Kidney (tissue), 14 donors: ENCODE measurements around the gene RNF121. TPM values are rescaled to one million over a fixed set of nuclear protein-coding genes. Genes with fewer than 3 reads are reported as not detected.

Experiments used
- DNase-seq, 5 donors: peaks; one replicate each; pipeline ENCODE4 v3.0.0-alpha.2; 2013 to 2020
- FAIRE-seq: peaks from 2 replicates; lab custom pipeline; 2012; peaks lifted over from hg19 to GRCh38; lab: Jason Lieb, UNC
- H3K27ac ChIP-seq, 2 donors: one replicate each; pipeline ENCODE4 v1.7.0; 2013; ENCODE audit warnings: low read depth in 2 of 2, low read length in 2 of 2, inconsistent platforms in 1 of 2
- H3K27me3 ChIP-seq: one replicate; pipeline ENCODE4 v1.7.1; 2013; ENCODE audit warnings: low read length, inconsistent platforms; ENCODE audit not compliant: control insufficient read depth, insufficient read depth
- H3K36me3 ChIP-seq, 3 donors: one replicate each; pipeline versions ENCODE4 v1.7.0 to v1.7.1; 2013; ENCODE audit warnings: low read length in 3 of 3, control low read depth in 1 of 3, inconsistent platforms in 1 of 3; ENCODE audit not compliant: insufficient read depth in 3 of 3, control insufficient read depth in 2 of 3
- H3K4me1 ChIP-seq, 3 donors: one replicate each; pipeline versions ENCODE4 v1.7.0 to v1.7.1; 2013; ENCODE audit warnings: low read length in 3 of 3, inconsistent platforms in 1 of 3, low read depth in 1 of 3; ENCODE audit not compliant: control insufficient read depth in 2 of 3, insufficient read depth in 2 of 3
- H3K4me3 ChIP-seq, 3 donors: one replicate each; pipeline versions ENCODE4 v1.7.0 to v1.8.1; 2013; ENCODE audit warnings: low read length in 3 of 3, control low read depth in 1 of 3, inconsistent platforms in 1 of 3
- H3K9ac ChIP-seq, 3 donors: one replicate each; pipeline versions ENCODE4 v1.7.0 to v1.7.1; 2013; ENCODE audit warnings: low read length in 3 of 3, control low read depth in 1 of 3, inconsistent platforms in 1 of 3
- H3K9me3 ChIP-seq, 3 donors: one replicate each; pipeline versions ENCODE4 v1.7.0 to v1.7.1; 2013; ENCODE audit warnings: low read length in 3 of 3, control low read depth in 1 of 3, inconsistent platforms in 1 of 3; ENCODE audit not compliant: control insufficient read depth in 2 of 3, insufficient read depth in 1 of 3
- intact Hi-C: fragments of 100-400 bp; cut with DNase I; formaldehyde crosslinking; loops from one replicate; pipeline ENCODE4 v1.11.1; 2022
- polyA plus RNA-seq: library from polyadenylated mRNA; stranded (reverse); fragments of 350-450 nt; fragmentation: Illumina TruSeq; extraction: RNeasy Lipid Tissue Mini Kit (QIAGEN cat#74804); gene quantifications from one replicate; pipeline ENCODE4 v1.2.3, GENCODE V29; 2014; ENCODE audit warnings: low read depth, low replicate concordance; ENCODE audit not compliant: insufficient read depth
- total RNA-seq: library from RNA; stranded (reverse); fragmentation: NEBNext Ultra II Directional; extraction: Animal tissue kit (Norgen Biotek cat#: 25700); gene quantifications from one replicate; pipeline ENCODE4 v1.2.1, GENCODE V29; 2021
- TF ChIP-seq, protein P1 (sequence below): IDR thresholded peaks from 3 replicates; pipeline ENCODE4 v1.5.1; 2012; ENCODE audit warnings: mild to moderate bottlenecking, moderate library complexity, borderline replicate concordance; ENCODE audit not compliant: insufficient read depth; ENCODE audit errors: extremely low read depth
- donor health status: control.
- donor health status: control.
- donor health status: control.
- donor health status: control.
- donor health status: control.
- donor health status: DM: yes; HTN: yes; CAD: no.
- donor health status: Normal renal cell carcinoma (clear cell type).

Gene RNF121
- total and polyA plus RNA-seq, 2 donors from 2014 or later = 37.1 to 59.4 TPM

DNA sequence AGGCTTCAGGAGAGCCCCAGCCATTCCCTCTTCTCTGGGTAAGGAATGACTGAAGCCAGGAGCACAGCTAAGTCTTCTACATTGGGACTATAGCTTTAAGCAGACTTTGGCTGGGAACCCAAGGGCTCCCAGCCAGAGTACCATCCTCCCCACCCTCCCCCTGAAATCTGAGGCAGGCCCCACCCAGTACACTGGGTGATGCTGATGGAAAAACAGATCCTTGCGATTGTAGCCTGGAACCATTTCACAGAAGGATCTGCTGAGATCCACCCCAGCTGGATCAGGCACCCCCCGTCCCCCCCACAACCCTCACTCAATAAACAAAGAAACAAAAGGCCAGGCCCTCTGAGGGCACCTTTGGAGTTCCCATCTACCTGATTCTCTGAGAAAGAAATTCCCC is 109.6 kb downstream of the RNF121 start:
- FAIRE-seq (no peak), DNase-seq (peak in 3 of 5 donors; percentile 5 to 75 (median 55))
- peak overlapping the region; percentile 64 to 94 (median 74) for H3K4me3 ChIP-seq
- H3K4me1 ChIP-seq = peaks cover 13 to 53% (median 43%) of the 10 kb centered on the region in 3 donors
- peak overlapping the region; percentile 92 to 98 for H3K27ac ChIP-seq
- intact Hi-C loops = no loop called here
- H3K9me3 ChIP-seq = no peaks in the 10 kb centered on the region
- no peaks in the 10 kb centered on the region for H3K27me3 ChIP-seq
- TF ChIP-seq, protein P1, sequence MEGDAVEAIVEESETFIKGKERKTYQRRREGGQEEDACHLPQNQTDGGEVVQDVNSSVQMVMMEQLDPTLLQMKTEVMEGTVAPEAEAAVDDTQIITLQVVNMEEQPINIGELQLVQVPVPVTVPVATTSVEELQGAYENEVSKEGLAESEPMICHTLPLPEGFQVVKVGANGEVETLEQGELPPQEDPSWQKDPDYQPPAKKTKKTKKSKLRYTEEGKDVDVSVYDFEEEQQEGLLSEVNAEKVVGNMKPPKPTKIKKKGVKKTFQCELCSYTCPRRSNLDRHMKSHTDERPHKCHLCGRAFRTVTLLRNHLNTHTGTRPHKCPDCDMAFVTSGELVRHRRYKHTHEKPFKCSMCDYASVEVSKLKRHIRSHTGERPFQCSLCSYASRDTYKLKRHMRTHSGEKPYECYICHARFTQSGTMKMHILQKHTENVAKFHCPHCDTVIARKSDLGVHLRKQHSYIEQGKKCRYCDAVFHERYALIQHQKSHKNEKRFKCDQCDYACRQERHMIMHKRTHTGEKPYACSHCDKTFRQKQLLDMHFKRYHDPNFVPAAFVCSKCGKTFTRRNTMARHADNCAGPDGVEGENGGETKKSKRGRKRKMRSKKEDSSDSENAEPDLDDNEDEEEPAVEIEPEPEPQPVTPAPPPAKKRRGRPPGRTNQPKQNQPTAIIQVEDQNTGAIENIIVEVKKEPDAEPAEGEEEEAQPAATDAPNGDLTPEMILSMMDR = no peak
- peak overlapping the region; percentile 68 to 82 (median 82) for H3K9ac ChIP-seq
- peaks cover 2 to 11% (median 3%) of the 10 kb centered on the region in 3 donors for H3K36me3 ChIP-seq

DNA sequence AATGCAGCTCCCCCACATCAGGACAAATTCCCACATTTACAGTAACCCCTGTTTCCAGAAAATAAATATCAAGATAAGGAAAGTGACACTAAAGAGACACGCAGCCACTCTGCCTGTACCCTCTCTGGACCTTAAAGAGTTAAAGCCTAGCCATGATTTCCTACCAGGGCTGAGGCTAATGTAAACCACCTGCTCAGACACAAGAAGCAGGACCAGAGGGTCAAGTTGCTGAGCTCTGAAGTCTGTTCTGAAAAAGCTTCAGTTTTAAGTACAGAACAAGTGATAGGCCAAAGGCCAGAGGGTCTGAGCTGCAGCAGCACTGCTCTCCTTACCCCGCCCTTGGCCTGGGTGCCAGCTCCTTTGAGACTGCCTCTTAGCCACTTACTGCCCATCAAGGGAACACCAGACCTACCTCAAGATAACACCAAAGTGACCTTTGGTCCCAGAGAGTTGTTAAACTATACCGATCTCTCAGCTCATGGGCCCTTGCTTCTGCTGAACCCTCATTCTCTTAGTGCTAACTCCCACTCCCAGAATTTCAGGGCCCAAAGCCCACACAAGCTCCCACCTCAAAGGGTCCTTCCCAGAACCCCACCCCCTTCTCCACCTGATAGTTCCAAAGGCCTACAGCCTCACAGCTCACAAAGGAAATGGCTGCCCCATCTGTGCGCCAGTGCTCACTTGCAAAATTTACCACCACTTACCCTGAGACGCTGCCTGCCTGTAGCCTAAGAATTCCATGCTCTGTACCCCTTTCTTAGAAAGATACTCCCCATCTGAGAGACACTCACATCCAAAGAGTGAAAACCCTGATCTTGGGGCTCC is 110.4 kb downstream of the RNF121 start:
- intact Hi-C loops = no loop called here
- DNase-seq (peak in 4 of 5 donors; percentile 51 to 88 (median 72)), FAIRE-seq (no peak)
- H3K36me3 ChIP-seq = peaks cover 2 to 4% (median 3%) of the 10 kb centered on the region in 3 donors
- H3K27me3 ChIP-seq = no peaks in the 10 kb centered on the region
- H3K4me3 ChIP-seq = peak overlapping the region; percentile 64 to 94 (median 74)
- H3K4me1 ChIP-seq = peaks cover 13 to 50% (median 43%) of the 10 kb centered on the region in 3 donors
- TF ChIP-seq, protein P1 = no peak
- H3K9ac ChIP-seq = peak overlapping the region; percentile 82 to 89 (median 82)
- H3K9me3 ChIP-seq = no peaks in the 10 kb centered on the region
- H3K27ac ChIP-seq = peak overlapping the region; percentile 92 to 98

DNA sequence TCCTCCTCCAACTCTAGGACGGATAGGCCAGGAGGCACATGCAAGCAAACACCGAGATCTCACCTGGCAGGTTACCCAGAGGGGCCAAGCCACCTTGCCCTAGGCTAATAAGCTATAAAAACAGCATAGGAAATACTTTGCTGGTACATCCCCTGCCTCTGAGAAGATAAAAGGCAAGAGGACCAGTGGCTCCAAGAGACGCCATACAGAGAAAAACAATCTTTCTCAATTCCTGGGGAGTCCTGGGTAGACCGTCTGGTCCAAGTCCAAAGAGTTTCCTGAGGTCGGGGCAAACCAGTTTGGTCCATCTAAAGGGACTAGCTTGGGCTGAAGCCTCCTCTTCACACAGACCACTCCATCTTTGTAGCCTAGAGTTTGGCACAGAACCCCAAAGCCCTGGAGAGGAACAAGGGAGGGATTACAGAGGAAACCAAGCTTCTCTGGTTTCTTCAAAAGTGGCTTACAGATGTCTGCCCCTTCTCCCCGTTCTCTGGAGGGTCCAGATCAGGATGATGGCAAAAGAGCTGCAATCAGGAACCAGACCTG is 111.1 kb downstream of the RNF121 start:
- peak overlapping the region; percentile 92 to 98 for H3K27ac ChIP-seq
- H3K9me3 ChIP-seq = no peaks in the 10 kb centered on the region
- no peaks in the 10 kb centered on the region for H3K27me3 ChIP-seq
- peak overlapping the region; percentile 64 to 94 (median 74) for H3K4me3 ChIP-seq
- peaks cover 2 to 4% (median 3%) of the 10 kb centered on the region in 3 donors for H3K36me3 ChIP-seq
- TF ChIP-seq, protein P1 = no peak
- peak overlapping the region; percentile 82 to 89 (median 82) for H3K9ac ChIP-seq
- peaks cover 13 to 50% (median 43%) of the 10 kb centered on the region in 3 donors for H3K4me1 ChIP-seq
- intact Hi-C loops = no loop called here
- DNase-seq = peak in 2 of 5 donors; percentile 24 to 26
- no peak for FAIRE-seq
